Mammary epithelial cell (primary cell): ENCODE measurements around the gene PRM3.

Experiments used
- EZH2 ChIP-seq: IDR thresholded peaks from 2 replicates; pipeline ENCODE4 v1.6.1; 2012; ENCODE audit warnings: low read length, inconsistent platforms, borderline replicate concordance
- TF ChIP-seq, protein P1 (sequence below), 2 donors: IDR thresholded peaks in 1 of 2; conservative IDR thresholded peaks in 1 of 2; 2 replicates each; pipeline ENCODE4 v1.5.1; 2011 to 2012; ENCODE audit warnings: inconsistent platforms in 2 of 2, low read length in 2 of 2, mild to moderate bottlenecking in 2 of 2, control low read depth in 1 of 2, low read depth in 1 of 2; ENCODE audit not compliant: insufficient read depth in 1 of 2; ENCODE audit errors: extremely low read depth in 1 of 2

DNA sequence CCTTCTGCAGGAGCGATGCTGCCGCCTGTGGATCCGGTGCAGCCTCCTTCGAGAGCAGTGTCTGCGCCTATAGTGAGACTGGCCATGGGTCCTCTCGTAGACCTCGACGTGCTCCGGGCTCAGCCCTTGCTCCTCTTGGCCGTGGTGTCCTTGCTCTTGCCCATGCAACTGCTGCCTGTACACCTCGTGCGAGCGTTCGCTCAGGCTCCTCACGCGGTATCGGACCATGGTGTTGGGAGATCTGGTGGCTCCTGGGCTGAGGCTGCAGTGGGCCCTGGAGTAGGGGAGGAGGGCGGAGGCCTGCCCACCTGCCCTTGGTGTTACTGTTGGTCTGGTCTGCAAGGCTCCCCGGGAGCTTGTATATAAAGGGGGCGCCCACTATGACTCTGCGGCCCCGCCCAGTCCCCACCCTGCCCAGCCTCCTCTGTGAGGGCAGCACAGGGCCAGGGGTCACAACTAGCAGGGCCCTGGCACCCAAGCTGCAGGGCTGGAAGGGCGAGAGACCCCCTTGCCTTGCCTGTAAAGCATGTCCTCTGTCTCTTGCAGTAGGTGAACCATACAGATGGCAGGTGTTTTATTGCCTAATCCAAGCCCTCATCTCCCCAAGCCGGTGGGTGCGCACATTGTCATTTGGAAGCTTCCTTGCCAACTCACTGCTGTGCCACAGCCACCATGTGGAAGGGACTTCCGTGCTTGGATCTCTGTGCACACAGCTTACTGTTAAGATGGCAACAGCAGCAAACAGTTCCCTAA lies 2.9 kb upstream of the PRM3 start, which contains the start of gene PRM2:
- TF ChIP-seq, protein P1, sequence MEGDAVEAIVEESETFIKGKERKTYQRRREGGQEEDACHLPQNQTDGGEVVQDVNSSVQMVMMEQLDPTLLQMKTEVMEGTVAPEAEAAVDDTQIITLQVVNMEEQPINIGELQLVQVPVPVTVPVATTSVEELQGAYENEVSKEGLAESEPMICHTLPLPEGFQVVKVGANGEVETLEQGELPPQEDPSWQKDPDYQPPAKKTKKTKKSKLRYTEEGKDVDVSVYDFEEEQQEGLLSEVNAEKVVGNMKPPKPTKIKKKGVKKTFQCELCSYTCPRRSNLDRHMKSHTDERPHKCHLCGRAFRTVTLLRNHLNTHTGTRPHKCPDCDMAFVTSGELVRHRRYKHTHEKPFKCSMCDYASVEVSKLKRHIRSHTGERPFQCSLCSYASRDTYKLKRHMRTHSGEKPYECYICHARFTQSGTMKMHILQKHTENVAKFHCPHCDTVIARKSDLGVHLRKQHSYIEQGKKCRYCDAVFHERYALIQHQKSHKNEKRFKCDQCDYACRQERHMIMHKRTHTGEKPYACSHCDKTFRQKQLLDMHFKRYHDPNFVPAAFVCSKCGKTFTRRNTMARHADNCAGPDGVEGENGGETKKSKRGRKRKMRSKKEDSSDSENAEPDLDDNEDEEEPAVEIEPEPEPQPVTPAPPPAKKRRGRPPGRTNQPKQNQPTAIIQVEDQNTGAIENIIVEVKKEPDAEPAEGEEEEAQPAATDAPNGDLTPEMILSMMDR (conservative IDR thresholded peaks at IDR 0.05 in 1 of 2, IDR thresholded peaks at IDR 0.05 in 1 of 2; ENCODE audit: extremely low read depth in 1 of 2, insufficient read depth in 1 of 2, low read depth in 1 of 2, low read length in 2 of 2), result no peak
- no peak for TF ChIP-seq EZH2
